WTC11 (cell line): ENCODE results near the gene TCF3. TPM values are rescaled to one million over a fixed set of nuclear protein-coding genes. Genes with fewer than 3 reads are reported as not detected.

ENCODE experiments used
- ATAC-seq: fragments of 200-7000 bp; cut with Tn5 transposase; 2 replicates; pipeline ENCODE4 v1.10.0; 2021; ENCODE audit warnings: mild to moderate bottlenecking, moderate library complexity
- CTCF ChIA-PET: fragments of 300-600 bp; sonication (Branson Sonifier 250); formaldehyde crosslinking; loops from one replicate; lab custom pipeline; 2021; ENCODE audit warnings: antibody characterized with exemption; lab: Charles Lee
- POLR2A ChIA-PET: fragments of 350-600 bp; sonication (Branson Sonifier 250); formaldehyde crosslinking; loops from one replicate; lab custom pipeline; 2021; ENCODE audit warnings: antibody characterized with exemption; lab: Charles Lee
- DNase-seq: peaks from one replicate; pipeline ENCODE4 v3.0.0; 2021; ENCODE audit warnings: low spot score
- H3K27ac Mint-ChIP-seq: 2 replicates; pipeline ENCODE4 v1.8.0; 2021; ENCODE audit warnings: mixed read lengths
- H3K27me3 Mint-ChIP-seq: 2 replicates; pipeline ENCODE4 v1.8.0; 2021; ENCODE audit warnings: low read depth, mild to moderate bottlenecking, moderate library complexity, mixed read lengths
- H3K36me3 Mint-ChIP-seq: 2 replicates; pipeline ENCODE4 v1.8.0; 2021; ENCODE audit warnings: mixed read lengths
- H3K4me1 Mint-ChIP-seq: 2 replicates; pipeline ENCODE4 v1.8.0; 2022; ENCODE audit warnings: mixed read lengths
- H3K4me3 Mint-ChIP-seq: 2 replicates; pipeline ENCODE4 v1.8.0; 2021; ENCODE audit warnings: mild to moderate bottlenecking, moderate library complexity, mixed read lengths
- H3K9me3 Mint-ChIP-seq: 2 replicates; pipeline ENCODE4 v1.8.0; 2021; ENCODE audit warnings: mixed read lengths
- ELF4 ChIP-seq: sonication (generic); formaldehyde crosslinking; IDR thresholded peaks from 2 replicates; pipeline ENCODE4 v1.8.1; 2022; ENCODE audit warnings: low read depth, mild to moderate bottlenecking, moderate library complexity, missing genetic modification reagents
- FOXP4 ChIP-seq: sonication (generic); formaldehyde crosslinking; IDR thresholded peaks from 2 replicates; pipeline ENCODE4 v1.8.0; 2022; ENCODE audit warnings: mild to moderate bottlenecking, missing genetic modification reagents
- MXD4 ChIP-seq: fragments of 250-450 bp; sonication (Bioruptor Pico); IDR thresholded peaks from 2 replicates; pipeline ENCODE4 v1.8.0; 2021; ENCODE audit warnings: mild to moderate bottlenecking, moderate library complexity, borderline replicate concordance
- NFYB ChIP-seq: sonication (generic); formaldehyde crosslinking; conservative IDR thresholded peaks from 2 replicates; pipeline ENCODE4 v1.8.0; 2022; ENCODE audit warnings: low read depth, missing genetic modification reagents
- PRDM15 ChIP-seq: sonication (generic); formaldehyde crosslinking; IDR thresholded peaks from 2 replicates; pipeline ENCODE4 v1.8.0; 2022; ENCODE audit warnings: missing genetic modification reagents
- PREB ChIP-seq: sonication (generic); formaldehyde crosslinking; IDR thresholded peaks from 2 replicates; pipeline ENCODE4 v1.8.1; 2022; ENCODE audit warnings: mild to moderate bottlenecking, missing genetic modification reagents, moderate library complexity, borderline replicate concordance
- SMAD4 ChIP-seq: sonication (generic); formaldehyde crosslinking; IDR thresholded peaks from 2 replicates; pipeline ENCODE4 v1.8.0; 2022; ENCODE audit warnings: mild to moderate bottlenecking, missing genetic modification reagents
- SP1 ChIP-seq: sonication (generic); formaldehyde crosslinking; conservative IDR thresholded peaks from 2 replicates; pipeline ENCODE4 v1.8.1; 2022; ENCODE audit warnings: missing genetic modification reagents
- STAT6 ChIP-seq: sonication (generic); formaldehyde crosslinking; conservative IDR thresholded peaks from 2 replicates; pipeline ENCODE4 v1.8.1; 2023; ENCODE audit warnings: mild to moderate bottlenecking, low read depth, missing genetic modification reagents, moderate library complexity
- USF1 ChIP-seq: sonication (generic); formaldehyde crosslinking; IDR thresholded peaks from 2 replicates; pipeline ENCODE4 v1.8.0; 2022; ENCODE audit warnings: mild to moderate bottlenecking, missing genetic modification reagents
- ZNF121 ChIP-seq: sonication (generic); formaldehyde crosslinking; IDR thresholded peaks from 2 replicates; pipeline ENCODE4 v1.8.0; 2023; ENCODE audit warnings: missing genetic modification reagents
- ZNF263 ChIP-seq: sonication (generic); formaldehyde crosslinking; IDR thresholded peaks from 2 replicates; pipeline ENCODE4 v1.8.1; 2022; ENCODE audit warnings: low read depth, mild to moderate bottlenecking, moderate library complexity, missing genetic modification reagents
- ZNF317 ChIP-seq: sonication (generic); formaldehyde crosslinking; IDR thresholded peaks from 2 replicates; pipeline ENCODE4 v1.8.1; 2023; ENCODE audit warnings: low read depth, mild to moderate bottlenecking, moderate library complexity, missing genetic modification reagents, borderline replicate concordance
- ZNF396 ChIP-seq: fragments of 250-450 bp; sonication (Bioruptor Pico); IDR thresholded peaks from 2 replicates; pipeline ENCODE4 v1.8.0; 2021; ENCODE audit warnings: mild to moderate bottlenecking, moderate library complexity, borderline replicate concordance
- ZNF423 ChIP-seq: fragments of 250-450 bp; sonication (Bioruptor Pico); IDR thresholded peaks from 2 replicates; pipeline ENCODE4 v2.1.2; 2022; ENCODE audit warnings: mild to moderate bottlenecking, moderate library complexity
- ZNF532 ChIP-seq: fragments of 250-450 bp; sonication (Bioruptor Pico); IDR thresholded peaks from 2 replicates; pipeline ENCODE4 v1.9.0; 2021; ENCODE audit warnings: mild to moderate bottlenecking, borderline replicate concordance
- ZSCAN18 ChIP-seq: fragments of 250-450 bp; sonication (Bioruptor Pico); IDR thresholded peaks from 2 replicates; pipeline ENCODE4 v2.1.2; 2022; ENCODE audit warnings: mild to moderate bottlenecking, moderate library complexity
- total RNA-seq: library from RNA; stranded (reverse); gene quantifications from 3 replicates; pipeline ENCODE4 v1.2.3, GENCODE V29; 2021

Gene TCF3
- total RNA-seq, 1 experiment from 2014 or later = 324 TPM

- no peaks in the 10 kb centered on the region for H3K4me1 Mint-ChIP-seq
- H3K9me3 Mint-ChIP-seq = peaks cover 9% of the 10 kb centered on the region
- H3K4me3 Mint-ChIP-seq = no peak overlapping the region
- ATAC-seq (no peak), DNase-seq (no peak)
- H3K36me3 Mint-ChIP-seq = peaks cover 2% of the 10 kb centered on the region
- no peak overlapping the region for H3K27ac Mint-ChIP-seq
- POLR2A ChIA-PET = no interaction called here
- H3K27me3 Mint-ChIP-seq = peaks cover 18% of the 10 kb centered on the region
- CTCF ChIA-PET = no interaction called here
- TF ChIP-seq ZNF317 (CRISPR knock-in tag) (no peak), ELF4 (CRISPR knock-in tag) (no peak), PRDM15 (CRISPR knock-in tag) (no peak), ZNF396 (CRISPR knock-in tag) (no peak), USF1 (CRISPR knock-in tag) (no peak), PREB (no peak), ZNF532 (no peak), MXD4 (CRISPR knock-in tag) (no peak), ZNF121 (CRISPR knock-in tag) (no peak), SP1 (no peak), ZNF423 (no peak), SMAD4 (no peak), ZSCAN18 (CRISPR knock-in tag) (no peak), NFYB (CRISPR knock-in tag) (no peak), ZNF263 (CRISPR knock-in tag) (no peak), FOXP4 (no peak), STAT6 (CRISPR knock-in tag) (no peak)
Measured at GRCh38 chr19:1700733-1701663, 48.6 kb upstream of the TCF3 start.
